Kidney (tissue), 14 donors: ENCODE results near the gene SLC15A4. TPM values are rescaled to one million over a fixed set of nuclear protein-coding genes. Genes with fewer than 3 reads are reported as not detected.

Experiments
- DNase-seq, 5 donors: peaks; one replicate each; pipeline ENCODE4 v3.0.0-alpha.2; 2013 to 2020
- FAIRE-seq: peaks from 2 replicates; lab custom pipeline; 2012; peaks lifted over from hg19 to GRCh38; lab: Jason Lieb, UNC
- H3K27ac ChIP-seq, 2 donors: one replicate each; pipeline ENCODE4 v1.7.0; 2013; ENCODE audit warnings: low read depth in 2 of 2, low read length in 2 of 2, inconsistent platforms in 1 of 2
- H3K27me3 ChIP-seq: one replicate; pipeline ENCODE4 v1.7.1; 2013; ENCODE audit warnings: low read length, inconsistent platforms; ENCODE audit not compliant: control insufficient read depth, insufficient read depth
- H3K36me3 ChIP-seq, 3 donors: one replicate each; pipeline versions ENCODE4 v1.7.0 to v1.7.1; 2013; ENCODE audit warnings: low read length in 3 of 3, control low read depth in 1 of 3, inconsistent platforms in 1 of 3; ENCODE audit not compliant: insufficient read depth in 3 of 3, control insufficient read depth in 2 of 3
- H3K4me1 ChIP-seq, 3 donors: one replicate each; pipeline versions ENCODE4 v1.7.0 to v1.7.1; 2013; ENCODE audit warnings: low read length in 3 of 3, inconsistent platforms in 1 of 3, low read depth in 1 of 3; ENCODE audit not compliant: control insufficient read depth in 2 of 3, insufficient read depth in 2 of 3
- H3K4me3 ChIP-seq, 3 donors: one replicate each; pipeline versions ENCODE4 v1.7.0 to v1.8.1; 2013; ENCODE audit warnings: low read length in 3 of 3, control low read depth in 1 of 3, inconsistent platforms in 1 of 3
- H3K9ac ChIP-seq, 3 donors: one replicate each; pipeline versions ENCODE4 v1.7.0 to v1.7.1; 2013; ENCODE audit warnings: low read length in 3 of 3, control low read depth in 1 of 3, inconsistent platforms in 1 of 3
- H3K9me3 ChIP-seq, 3 donors: one replicate each; pipeline versions ENCODE4 v1.7.0 to v1.7.1; 2013; ENCODE audit warnings: low read length in 3 of 3, control low read depth in 1 of 3, inconsistent platforms in 1 of 3; ENCODE audit not compliant: control insufficient read depth in 2 of 3, insufficient read depth in 1 of 3
- intact Hi-C: fragments of 100-400 bp; cut with DNase I; formaldehyde crosslinking; loops from one replicate; pipeline ENCODE4 v1.11.1; 2022
- polyA plus RNA-seq: library from polyadenylated mRNA; stranded (reverse); fragments of 350-450 nt; fragmentation: Illumina TruSeq; extraction: RNeasy Lipid Tissue Mini Kit (QIAGEN cat#74804); gene quantifications from one replicate; pipeline ENCODE4 v1.2.3, GENCODE V29; 2014; ENCODE audit warnings: low read depth, low replicate concordance; ENCODE audit not compliant: insufficient read depth
- total RNA-seq: library from RNA; stranded (reverse); fragmentation: NEBNext Ultra II Directional; extraction: Animal tissue kit (Norgen Biotek cat#: 25700); gene quantifications from one replicate; pipeline ENCODE4 v1.2.1, GENCODE V29; 2021
- TF ChIP-seq, protein P1 (sequence below): IDR thresholded peaks from 3 replicates; pipeline ENCODE4 v1.5.1; 2012; ENCODE audit warnings: mild to moderate bottlenecking, moderate library complexity, borderline replicate concordance; ENCODE audit not compliant: insufficient read depth; ENCODE audit errors: extremely low read depth
- donor health status: control.
- donor health status: control.
- donor health status: control.
- donor health status: control.
- donor health status: control.
- donor health status: DM: yes; HTN: yes; CAD: no.
- donor health status: Normal renal cell carcinoma (clear cell type).

SLC15A4 gene
- total and polyA plus RNA-seq, 2 donors from 2014 or later, result 11.3 to 32.4 TPM

DNA sequence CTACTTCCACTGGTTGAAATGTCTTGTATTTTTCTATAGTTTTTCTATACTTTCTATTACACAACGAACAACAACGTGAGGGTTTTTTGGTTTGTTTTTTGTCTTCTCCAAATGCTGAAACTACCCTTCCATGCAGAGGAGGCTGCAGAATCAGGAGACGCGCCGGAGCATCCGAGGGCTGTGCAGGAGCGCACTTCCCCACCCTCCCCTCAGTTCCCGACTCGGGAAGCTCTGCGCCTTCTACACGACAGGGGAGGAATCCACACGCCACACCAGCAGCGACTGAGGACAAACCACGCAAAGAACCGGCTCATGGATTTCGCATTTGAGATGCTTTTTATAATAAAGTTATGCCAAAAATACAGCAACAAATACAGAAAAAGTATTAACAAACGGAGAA lies 30.9 kb downstream of the SLC15A4 start:
- Histone ChIP-seq H3K4me3 (no peak overlapping the region), H3K9me3 (no peaks in the 10 kb centered on the region), H3K27ac (no peak overlapping the region), H3K9ac (no peak overlapping the region), H3K36me3 (peaks cover 3 to 32% (median 21%) of the 10 kb centered on the region in 3 donors), H3K27me3 (no peaks in the 10 kb centered on the region), H3K4me1 (no peaks in the 10 kb centered on the region)
- no peak for FAIRE-seq
- intact Hi-C loops, result no loop called here
- DNase-seq, result no peak
- TF ChIP-seq, protein P1, sequence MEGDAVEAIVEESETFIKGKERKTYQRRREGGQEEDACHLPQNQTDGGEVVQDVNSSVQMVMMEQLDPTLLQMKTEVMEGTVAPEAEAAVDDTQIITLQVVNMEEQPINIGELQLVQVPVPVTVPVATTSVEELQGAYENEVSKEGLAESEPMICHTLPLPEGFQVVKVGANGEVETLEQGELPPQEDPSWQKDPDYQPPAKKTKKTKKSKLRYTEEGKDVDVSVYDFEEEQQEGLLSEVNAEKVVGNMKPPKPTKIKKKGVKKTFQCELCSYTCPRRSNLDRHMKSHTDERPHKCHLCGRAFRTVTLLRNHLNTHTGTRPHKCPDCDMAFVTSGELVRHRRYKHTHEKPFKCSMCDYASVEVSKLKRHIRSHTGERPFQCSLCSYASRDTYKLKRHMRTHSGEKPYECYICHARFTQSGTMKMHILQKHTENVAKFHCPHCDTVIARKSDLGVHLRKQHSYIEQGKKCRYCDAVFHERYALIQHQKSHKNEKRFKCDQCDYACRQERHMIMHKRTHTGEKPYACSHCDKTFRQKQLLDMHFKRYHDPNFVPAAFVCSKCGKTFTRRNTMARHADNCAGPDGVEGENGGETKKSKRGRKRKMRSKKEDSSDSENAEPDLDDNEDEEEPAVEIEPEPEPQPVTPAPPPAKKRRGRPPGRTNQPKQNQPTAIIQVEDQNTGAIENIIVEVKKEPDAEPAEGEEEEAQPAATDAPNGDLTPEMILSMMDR, result no peak

DNA sequence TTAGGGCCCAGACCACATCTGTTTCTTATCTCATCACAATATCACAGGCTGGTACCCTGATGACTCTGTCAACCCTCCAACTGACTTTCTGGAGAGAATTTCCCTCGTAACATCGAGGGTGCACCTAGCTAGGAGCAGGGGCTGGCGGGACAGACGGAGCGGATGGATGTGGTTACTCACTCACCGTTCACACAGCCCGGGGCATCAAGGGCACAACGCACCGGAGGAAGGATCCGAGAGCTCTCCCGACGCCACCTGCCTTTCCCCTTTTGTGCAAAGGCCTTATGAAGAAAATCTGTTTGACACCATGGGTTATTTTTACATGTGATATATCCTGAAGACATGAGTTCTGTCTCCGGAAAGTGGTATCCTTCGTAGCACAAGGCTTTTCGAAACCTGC lies 31.4 kb downstream of the SLC15A4 start:
- Histone ChIP-seq H3K36me3 (peaks cover 3 to 28% (median 19%) of the 10 kb centered on the region in 3 donors), H3K4me1 (no peaks in the 10 kb centered on the region), H3K9me3 (no peaks in the 10 kb centered on the region), H3K27ac (no peak overlapping the region), H3K4me3 (no peak overlapping the region), H3K27me3 (no peaks in the 10 kb centered on the region), H3K9ac (no peak overlapping the region)
- no peak for DNase-seq
- intact Hi-C loops, result no loop called here
- no peak for FAIRE-seq
- TF ChIP-seq, protein P1, result no peak

DNA sequence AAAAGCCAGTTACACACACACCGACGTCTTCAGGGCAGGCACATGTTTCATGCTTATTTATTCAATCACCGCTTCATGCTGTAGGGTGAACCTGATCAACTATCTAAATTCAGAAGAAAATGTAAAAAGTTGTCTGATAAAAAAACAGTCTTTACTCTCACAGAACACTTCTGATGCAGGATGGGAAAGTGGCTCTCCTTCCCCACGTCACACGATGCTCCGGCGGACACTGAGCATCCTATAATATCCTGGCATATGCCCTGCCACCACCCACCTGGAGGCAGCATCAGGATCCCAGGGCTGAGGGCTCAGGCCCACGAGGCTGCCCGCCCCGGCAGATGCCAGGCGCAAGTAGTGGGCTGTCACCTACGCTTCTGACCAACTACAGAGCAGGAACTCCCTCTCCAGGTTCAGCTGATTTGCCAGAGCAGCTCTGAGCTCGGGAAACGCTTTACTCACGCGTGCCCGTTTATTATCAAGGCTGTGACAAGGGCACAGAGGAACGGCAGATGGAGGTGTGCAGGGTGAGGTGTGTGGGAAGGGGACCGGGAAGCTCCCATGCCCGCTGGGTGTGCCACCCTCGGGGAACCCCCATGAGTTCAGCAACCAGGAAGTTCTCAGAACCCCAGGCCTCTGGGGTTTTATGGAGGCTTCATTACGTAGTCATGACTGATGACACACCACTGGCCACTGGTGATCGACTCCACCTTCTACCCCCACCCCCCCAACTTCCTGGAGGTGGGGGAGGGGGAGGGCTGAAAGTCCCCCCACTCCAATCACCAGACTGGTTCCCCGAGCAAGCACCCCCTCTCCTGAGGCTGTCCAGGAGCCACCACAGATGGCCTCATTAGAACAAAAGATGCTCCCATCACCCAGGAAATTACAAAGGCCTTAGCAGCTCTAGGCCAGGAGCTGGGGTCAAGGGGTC lies 32.1 kb downstream of the SLC15A4 start:
- Histone ChIP-seq H3K4me3 (no peak overlapping the region), H3K36me3 (peaks cover 3 to 21% (median 18%) of the 10 kb centered on the region in 3 donors), H3K4me1 (no peaks in the 10 kb centered on the region), H3K9ac (no peak overlapping the region), H3K9me3 (no peaks in the 10 kb centered on the region), H3K27ac (no peak overlapping the region), H3K27me3 (no peaks in the 10 kb centered on the region)
- DNase-seq (no peak), FAIRE-seq (no peak)
- TF ChIP-seq, protein P1, result no peak
- intact Hi-C loops, result no loop called here
